Epithelial cell of proximal tubule (primary cell): ENCODE data around the gene VIM. TPM values are rescaled to one million over a fixed set of nuclear protein-coding genes. Genes with fewer than 3 reads are reported as not detected.
A peak's percentile ranks its signal among the peaks of the same experiment; 100 is the strongest.
"Not testable (repeated sequence)": the region's sequence is repeated elsewhere in the genome, so short reads cannot be mapped to it uniquely, and the experiment has no call there.

ENCODE experiments used
- DNase-seq: peaks from one replicate; pipeline ENCODE4 v3.0.0-alpha.2; 2011; ENCODE audit warnings: low read depth
- H3K4me3 ChIP-seq: 2 replicates; pipeline ENCODE4 v1.5.1; 2011; ENCODE audit warnings: low read depth, mild to moderate bottlenecking, low read length
- CTCF ChIP-seq: conservative IDR thresholded peaks from 2 replicates; pipeline ENCODE4 v1.5.1; 2012; ENCODE audit warnings: low read depth, mild to moderate bottlenecking, low read length
- total RNA-seq: library from RNA; depleted of rRNA; stranded (reverse); fragments of >200 nt; gene quantifications from 2 replicates; pipeline ENCODE4 v1.2.3, GENCODE V29; 2015

VIM gene
- total RNA-seq, 1 donor from 2014 or later, result 4,845 TPM

- no peak for TF ChIP-seq CTCF
- no peak for DNase-seq
- no peak overlapping the region for H3K4me3 ChIP-seq
Measured at GRCh38 chr10:17263580-17263979, 35.5 kb downstream of the VIM start.

GRCh38 chr10:17265468-17265867 lies 37.4 kb downstream of the VIM start:
- H3K4me3 ChIP-seq, result no peak overlapping the region
- no peak for DNase-seq
- no peak for TF ChIP-seq CTCF

GRCh38 chr10:17266549-17266948 lies 38.5 kb downstream of the VIM start:
- DNase-seq, H3K4me3 ChIP-seq: not testable (repeated sequence)

GRCh38 chr10:17272648-17273047 lies 44.6 kb downstream of the VIM start:
- no peak for TF ChIP-seq CTCF
- H3K4me3 ChIP-seq, result no peak overlapping the region
- DNase-seq, result no peak

- peak; percentile 48 for DNase-seq
- no peak for TF ChIP-seq CTCF
- no peak overlapping the region for H3K4me3 ChIP-seq
Measured at GRCh38 chr10:17273403-17273802, 45.4 kb downstream of the VIM start.

GRCh38 chr10:17276756-17277424 lies 48.8 kb downstream of the VIM start:
- DNase-seq, result no peak
- no peak overlapping the region for H3K4me3 ChIP-seq
- TF ChIP-seq CTCF, result no peak

GRCh38 chr10:17278607-17279240 lies 50.7 kb downstream of the VIM start:
- no peak overlapping the region for H3K4me3 ChIP-seq
- no peak for TF ChIP-seq CTCF
- peak; percentile 19 for DNase-seq
